Measurements from ENCODE around the gene SPARC.

SPARC gene

DNA sequence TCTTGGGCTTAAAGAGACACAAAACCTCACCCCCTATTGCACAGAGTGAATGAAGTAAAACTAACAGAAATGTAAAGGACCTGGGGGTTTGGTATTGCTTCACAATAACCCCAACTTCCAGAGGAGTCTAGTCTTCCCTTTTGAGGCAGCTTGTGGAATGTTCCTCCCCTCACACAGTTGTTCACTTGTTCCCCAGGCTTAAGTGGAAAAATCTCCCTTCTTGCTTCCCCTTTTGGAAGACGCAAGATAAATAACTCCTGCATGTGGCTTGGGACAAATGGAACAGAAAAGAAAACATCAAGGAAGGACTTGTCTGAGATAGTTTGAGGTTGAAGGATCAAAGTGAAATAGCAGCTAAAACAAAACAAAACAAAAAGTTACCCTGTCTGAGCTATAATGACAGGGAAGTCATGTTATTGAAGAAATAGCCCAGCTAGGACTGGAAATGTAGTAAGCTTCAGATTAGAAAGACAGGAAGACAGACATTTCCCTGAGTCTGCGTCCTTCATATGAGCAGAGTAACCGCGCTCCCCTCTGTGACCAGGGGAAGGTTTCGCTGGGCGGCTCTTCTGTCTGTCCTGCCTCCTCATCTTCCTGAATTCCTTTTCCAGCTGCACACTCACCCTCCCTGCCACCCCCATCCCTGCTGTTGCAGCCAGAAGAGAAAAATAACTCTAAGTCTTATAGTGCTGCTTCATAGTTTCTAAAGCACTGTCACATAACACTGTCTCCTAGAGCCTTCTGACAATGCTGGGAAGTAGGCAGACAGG lies 8.8 kb downstream of the SPARC start:
- no peak for DNase-seq

DNA sequence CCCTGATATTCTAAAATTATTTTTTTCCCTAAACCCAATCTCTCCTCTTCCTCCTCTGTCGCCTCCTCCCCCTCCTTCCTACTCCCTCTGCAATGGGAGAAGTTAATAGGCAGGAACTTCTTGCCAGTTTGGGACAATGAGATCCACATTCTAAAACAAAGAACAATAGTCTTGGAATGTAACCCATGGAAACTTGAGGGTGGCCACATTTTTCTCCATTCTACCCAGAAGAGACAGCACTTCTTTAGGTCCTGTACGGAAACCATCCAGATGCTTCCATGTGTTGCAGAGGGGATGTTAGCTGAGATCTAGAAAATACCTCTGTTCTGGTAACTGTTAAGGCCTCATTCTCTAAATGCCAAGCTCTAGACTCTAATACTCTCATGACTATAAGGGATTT lies 10.0 kb downstream of the SPARC start:
- DNase-seq = no peak

DNA sequence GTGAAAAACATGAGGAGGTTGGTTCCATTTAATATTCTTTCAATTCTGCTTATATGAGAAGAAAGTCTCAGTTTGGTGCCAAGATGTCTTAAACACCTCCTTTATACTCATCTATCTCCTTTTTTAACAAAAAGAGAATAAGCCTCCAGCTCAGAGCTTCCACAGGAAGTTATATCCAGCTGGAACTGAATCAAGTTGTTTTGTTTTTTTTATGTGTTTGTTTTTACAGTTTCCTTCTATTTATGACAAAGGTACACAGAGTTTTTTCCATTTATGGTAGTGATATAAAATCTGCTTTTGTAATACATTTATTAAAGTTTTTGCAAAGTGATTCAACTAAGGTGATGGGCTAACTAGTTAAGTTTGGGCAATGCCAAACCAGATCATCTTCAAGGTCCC lies 10.4 kb downstream of the SPARC start:
- no peak for DNase-seq

DNA sequence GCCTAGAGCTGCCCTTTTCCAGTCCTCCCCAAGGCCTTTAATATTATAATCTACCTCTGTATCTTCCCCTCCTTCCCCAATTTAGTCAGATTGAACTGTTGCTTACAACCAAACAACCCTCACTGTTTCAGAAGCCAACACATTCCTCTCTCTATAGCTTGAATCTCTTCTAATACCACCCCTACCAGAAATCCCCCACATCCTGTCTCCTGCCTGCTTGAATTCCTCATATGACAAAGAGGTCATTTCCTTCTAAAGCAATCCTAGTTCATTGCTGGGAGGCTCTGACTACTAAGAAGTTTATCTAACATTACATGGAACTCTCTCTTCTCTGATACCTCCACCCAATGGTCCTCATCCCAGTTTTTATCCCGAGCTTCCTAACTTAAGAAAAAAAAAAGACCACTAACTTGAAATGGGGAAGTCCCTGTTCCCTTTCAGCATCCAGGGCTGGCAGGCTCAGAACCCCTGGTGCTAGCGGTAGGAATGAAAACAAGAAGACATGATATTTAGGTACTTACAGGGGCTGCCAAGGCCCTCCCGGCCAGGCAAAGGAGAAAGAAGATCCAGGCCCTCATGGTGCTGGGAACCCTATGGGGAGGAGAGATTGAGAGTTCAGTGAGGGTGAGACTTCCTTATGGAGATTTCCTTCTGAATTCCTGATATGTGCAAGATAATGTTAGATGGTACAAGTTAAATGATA lies 11.0 kb downstream of the SPARC start:
- DNase-seq = peak; percentile 28

DNA sequence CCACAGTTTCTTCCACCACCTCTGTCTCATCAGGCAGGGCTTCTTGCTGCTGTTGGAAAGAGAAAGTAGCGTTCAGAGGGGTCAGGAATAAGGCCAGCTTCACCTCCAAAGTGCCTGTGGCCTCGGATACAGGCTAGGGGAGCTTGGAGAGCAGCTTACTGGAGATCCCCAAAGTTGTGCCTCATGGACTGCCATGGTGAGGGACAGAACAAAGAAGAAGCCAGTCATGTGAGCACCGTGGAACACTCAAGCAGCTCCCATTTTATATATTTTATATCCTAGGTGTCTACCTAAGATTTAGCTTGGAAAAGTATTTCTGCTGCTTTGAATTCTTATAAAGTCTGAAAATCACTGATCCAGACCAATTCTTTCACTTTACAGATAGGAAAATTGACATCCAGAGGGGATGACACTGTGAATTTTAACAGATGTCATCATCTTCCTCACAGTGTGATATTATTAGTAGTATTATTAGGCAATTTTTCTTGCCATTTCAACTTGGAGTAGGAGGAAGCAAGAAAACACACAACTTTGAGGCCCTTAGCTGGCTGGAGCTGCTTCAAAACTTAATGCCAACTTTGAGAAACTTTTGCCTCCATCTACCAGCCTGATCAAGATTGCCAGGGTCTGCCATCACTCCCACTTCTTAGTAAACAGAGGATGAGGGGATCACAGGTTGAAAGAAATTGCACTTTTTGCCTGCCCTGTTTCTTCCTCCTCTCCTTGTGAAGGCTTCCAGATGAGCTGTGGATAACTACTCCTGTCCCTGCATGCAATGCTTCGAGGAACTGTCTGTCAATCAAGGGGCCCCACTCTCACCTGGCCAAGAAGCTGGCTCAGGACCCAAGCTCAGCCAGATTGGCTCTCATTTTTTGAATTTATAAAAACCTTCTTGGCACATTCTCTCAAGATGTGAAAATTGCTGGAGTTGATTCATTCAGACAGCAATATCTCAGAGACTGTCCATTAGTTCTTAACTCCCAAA lies 11.8 kb downstream of the SPARC start:
- no peak for DNase-seq

DNA sequence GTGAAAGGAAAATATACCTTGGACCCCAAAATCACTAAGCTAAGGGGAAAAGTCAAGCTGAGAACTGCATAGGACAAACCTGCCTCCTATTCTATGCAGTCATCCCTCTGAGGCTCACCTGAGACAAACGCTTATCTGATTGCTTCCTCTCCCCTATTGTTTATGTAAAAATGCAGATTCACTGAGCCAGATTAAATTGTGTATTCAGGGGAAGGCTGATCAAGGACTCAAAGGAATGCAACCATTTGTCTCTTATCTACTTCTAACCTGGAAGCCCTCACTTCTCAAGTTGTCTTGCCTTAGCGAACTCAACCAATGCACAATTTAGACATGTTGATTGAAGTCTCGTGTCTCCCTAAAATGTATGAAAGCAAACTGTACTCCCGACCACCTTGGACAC lies 13.3 kb downstream of the SPARC start:
- no peak for DNase-seq

DNA sequence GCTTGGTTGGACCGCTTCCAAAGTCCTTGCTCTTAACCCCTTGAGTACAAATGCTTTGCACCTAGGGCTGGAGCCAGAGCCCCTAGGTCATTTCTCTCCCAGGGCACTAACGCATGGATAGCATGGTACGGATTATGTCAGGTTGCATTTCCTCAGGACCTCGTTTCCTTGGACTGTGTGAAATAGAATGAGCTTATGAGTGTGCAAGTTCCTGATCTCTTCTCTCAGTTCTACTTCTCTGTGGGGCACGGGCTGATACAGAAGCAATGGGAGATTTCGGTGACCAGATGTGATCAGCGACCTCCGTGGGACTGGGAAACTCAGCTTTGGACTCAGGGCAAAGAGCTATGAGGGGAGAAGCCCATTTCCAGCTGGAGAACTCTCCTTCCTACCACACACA lies 14.2 kb downstream of the SPARC start:
- DNase-seq = no peak

DNA sequence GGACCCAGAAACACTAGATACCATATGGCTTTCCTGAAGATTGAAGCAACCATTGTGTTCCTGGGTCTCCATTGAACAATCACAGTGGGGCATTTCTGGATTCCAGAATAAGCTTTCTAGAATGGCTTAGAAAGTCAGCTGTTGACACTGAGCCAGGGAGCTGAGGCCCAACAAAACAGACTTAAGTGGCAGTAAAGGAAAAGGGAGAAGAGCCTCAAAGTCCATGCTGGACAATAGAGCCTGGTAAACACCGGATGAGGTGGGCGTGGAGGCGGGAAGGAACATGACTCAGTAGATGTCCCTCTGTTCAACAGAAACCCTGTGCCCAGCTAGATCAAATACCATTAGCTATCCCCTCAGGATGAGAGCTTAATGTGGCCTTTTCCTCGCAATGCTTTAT lies 14.8 kb downstream of the SPARC start:
- no peak for DNase-seq

DNA sequence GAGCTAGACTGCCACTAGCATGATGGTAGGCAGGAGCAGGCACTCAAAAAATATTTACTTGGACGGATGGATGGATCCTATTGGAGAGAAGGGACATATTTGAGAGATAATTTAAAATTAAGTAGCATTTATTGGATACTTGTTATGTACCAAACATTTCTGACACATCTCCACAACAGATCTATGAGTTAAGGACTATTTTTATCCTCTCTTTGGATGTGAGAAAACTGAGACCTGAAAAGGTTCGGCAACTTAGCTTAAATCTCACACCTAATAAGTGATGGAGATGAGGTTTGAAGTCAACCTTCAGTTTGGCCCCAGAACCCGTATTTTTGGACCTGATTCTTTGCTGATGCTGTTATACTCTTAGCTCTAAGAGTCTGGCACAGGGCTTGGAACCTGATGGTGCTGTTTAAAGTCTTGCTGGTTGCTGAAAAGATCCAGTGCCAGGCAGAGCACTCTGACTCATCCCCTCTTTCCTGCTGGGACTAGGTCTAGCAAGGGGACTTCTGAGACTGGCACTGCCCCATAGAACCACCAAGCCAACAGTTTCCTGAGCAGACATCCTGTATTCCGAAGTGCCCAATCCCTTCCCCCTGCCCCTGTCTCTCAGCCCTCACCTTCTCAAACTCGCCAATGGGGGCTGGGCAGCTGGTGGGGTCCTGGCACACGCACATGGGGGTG lies 15.6 kb downstream of the SPARC start:
- no peak for DNase-seq

DNA sequence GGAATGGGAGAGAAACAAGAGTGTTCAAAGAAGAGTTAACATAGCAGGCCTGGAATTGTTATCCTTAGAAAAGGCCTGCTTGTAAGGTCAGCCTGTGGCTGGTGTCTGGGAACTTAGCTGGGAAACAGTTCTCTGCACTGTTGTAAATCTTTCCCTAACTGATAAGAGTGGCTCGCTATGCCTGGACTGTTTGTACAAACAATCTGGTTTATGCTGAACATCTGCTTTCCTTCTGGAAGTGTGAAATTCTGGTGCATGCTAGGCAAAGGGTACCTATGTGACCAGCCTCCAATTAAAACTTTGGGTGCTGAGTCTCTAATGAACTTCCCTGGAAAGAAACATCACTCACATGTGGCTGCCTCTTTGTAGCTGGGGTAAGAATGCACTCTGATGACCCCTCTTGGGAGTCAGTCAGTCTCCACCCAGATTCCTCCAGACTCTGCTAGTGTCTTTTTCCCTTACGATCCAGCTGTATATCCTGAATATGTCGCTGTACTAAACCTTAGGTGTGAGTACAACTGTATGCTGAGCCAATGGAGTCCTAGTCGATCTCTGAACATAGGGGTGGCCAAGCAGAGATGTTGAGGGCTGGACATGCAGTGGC lies 16.5 kb downstream of the SPARC start:
- DNase-seq = no peak

DNA sequence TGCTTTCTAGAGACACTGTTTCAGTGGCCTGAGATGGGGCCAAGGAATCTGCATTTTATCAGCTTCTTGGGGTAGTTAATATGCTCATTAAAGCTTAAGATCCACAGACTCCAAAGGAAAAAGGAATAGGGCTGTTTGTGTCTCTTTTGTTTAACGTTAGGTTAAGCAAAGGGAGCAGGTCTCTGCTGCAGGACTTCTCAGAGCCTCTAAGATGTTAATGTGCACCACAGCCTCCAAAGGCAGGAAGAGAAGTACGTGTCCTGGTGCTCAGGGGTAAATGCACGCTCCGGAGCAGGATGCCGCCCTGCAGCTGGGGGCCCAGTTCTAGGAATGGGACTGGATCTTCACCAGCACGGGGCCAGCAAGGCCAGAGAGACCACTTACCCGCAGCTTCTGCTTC lies 19.6 kb downstream of the SPARC start:
- DNase-seq = no peak

DNA sequence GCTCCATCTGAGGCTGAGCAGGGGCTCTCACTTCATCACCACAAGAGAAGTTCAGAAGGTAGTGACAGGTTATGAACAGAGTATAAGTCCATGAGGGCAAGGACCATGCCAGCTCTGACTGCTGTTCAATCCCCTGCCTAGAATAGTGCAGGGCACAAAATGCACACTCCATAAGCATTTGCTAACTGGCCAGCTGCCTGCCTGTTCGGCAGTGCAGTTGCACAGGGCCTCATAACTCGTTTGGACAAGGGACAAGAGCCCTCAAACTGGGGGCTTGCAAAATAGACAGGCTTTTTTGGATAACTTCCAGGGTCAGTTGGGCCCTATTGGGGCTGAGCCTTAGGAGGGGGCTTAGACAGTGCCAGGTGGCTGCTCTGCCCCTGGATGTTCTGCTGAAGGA lies 21.1 kb downstream of the SPARC start:
- DNase-seq = no peak

DNA sequence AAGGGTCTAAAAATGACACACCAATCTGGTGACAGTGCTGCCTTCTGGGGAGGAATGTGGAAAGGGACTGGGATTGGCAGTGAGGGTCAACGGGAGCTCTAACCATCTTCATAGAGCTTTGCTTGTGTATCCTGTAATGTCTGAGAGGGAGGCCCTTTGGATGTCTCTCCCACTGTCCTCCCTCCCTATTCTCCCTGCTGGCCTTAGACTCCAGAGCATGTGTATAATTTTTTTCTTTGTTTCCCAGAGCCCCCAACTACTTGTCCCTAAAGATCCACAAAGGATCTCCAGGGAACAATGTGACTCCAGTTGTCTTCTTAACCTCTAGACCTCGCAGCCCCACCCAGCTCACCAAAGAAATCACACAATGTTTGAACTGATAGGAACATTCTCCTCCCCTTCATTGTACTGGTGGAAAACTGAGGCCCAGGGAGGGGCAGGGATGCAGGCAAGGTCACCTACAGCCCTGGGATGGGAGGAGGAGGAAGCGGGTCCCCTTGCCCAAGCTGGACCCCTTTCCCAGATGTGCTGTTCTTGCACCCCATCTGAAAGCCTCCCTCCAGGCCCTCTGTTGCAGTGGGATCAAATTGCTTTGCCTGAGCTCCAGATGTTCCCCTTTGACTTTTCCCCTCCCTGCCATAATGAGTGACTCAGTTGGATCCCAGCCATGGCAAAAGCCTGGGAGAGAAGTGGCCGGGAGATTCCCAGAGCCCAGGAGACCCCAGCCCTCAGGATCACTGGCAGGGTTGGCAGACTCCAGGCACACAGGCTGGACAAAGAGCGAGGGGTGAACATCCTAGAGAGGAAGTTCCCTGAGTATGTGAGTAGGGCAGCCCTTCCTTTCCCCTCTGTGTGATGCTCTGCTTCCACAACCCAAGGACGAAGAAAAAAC lies 21.8 kb downstream of the SPARC start:
- no peak for DNase-seq

DNA sequence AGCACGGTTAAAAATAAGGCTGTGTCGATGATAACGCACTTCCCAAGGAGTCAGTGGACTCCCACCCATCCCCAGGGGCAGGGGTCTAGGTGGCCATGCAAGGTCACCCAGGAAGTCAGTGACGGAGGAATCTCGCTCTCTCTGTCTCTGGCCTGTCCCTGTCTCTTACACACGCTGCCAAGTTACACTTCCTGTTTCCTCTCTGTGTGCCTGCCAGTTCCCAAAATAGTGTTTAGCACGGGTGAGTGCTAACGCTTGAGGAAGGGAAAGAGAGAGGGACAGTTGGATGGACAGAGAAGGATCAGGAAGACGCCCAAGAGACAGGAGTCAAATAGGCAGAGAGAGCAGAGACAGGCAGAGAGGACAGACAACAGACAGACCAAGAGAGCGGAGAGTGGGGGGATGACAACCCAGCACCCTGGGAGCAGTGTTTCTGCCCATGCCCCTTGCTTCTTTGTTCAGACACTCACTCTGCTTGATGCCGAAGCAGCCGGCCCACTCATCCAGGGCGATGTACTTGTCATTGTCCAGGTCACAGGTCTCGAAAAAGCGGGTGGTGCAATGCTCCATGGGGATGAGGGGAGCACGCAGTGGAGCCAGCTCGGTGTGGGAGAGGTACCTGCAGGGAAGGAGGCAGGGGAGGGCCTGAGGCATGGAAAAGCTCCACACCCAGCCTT lies 23.0 kb downstream of the SPARC start:
- no peak for DNase-seq

DNA sequence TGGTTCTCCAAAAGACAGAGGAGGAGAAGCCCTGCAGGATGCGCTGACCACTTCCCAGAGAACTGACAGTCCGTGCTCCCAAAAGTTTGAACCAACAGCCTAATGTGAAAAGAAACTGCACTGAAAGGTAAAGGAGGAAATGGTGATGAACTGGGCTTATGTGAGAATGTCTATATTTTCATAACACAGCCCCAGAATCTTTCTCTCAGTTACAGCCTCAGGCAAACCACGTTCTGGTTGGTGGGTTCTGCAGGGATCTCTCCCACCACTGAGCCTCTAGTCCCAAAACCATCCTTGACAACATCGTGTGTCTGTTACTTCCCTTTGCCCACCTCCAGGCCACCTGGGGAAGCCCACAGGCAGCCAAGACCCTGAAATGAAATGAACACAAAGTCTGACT lies 23.9 kb downstream of the SPARC start:
- no peak for DNase-seq

DNA sequence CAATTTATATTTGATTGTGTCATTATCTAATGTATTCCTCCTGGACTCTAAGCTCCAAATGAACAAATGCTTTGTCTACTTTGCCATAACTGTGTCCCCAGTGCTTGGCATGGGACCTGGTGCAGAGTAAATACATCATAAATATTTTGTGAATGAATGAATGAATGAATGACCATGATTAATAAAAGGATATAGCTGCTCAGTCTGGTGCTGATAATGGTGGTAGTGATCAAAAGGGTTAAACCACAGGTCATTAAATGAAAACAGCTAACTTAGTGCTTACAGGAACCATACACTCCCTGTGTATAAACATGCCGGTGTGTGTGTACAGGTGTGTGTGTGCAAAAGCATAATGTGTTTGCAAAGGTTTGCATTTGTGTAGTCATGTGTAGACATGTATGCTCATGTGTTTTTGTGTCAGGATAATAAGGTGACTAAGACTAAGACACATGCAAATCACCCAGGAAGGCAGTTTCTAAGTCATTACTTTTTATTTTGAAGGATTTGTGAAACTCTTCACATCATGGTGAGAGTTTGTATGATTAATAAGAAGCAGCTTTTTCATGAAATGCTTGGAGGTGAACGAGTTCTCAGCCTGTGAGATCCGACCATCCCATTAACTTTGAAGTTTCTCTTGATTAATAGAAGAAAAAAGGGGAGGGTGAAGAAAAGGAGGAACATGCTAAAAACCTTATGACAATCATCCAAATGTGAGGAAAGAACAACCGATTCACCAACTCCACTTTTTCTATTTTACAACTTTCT lies 24.6 kb downstream of the SPARC start:
- peak; percentile 23 for DNase-seq

DNA sequence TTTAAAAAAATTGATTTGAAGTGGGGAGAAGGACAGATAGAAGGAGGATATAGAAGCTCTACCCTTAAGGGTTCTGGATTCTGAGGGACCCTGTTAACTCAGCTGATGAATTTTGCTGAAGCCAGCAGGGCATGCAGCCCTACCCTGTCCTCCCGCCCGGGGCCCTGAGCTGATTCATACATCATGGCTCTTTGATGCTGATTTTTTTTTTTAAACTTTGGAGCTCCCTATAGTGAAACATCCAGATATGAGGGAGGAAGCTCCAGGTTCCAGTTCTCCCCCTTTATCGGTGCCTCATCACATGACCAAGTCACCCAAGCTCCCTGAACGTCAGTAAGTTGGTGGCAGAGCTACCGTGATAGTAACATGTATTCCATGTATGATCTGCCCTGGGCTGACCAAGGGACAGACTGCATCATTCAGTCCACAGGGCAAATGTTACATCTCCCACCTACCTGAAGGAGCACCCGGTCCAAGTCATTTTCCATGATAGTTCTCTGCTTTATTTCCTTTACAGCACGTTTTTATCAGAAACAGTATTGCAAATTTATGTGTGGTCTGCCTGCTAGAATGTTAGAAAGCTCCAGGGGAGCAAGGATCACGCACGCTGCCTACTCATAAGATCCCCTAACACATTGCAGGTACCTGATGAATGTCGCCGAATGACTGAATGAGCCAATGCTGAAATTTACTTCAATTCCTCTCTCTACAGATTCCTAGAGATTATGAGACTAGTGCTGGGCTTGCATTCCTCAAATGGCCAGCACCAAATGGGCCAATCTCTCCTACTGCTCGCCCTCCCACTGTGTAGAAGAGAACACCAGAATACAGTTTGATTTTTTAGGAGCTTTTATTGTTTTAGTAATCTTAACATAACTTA lies 25.9 kb downstream of the SPARC start:
- DNase-seq = no peak

DNA sequence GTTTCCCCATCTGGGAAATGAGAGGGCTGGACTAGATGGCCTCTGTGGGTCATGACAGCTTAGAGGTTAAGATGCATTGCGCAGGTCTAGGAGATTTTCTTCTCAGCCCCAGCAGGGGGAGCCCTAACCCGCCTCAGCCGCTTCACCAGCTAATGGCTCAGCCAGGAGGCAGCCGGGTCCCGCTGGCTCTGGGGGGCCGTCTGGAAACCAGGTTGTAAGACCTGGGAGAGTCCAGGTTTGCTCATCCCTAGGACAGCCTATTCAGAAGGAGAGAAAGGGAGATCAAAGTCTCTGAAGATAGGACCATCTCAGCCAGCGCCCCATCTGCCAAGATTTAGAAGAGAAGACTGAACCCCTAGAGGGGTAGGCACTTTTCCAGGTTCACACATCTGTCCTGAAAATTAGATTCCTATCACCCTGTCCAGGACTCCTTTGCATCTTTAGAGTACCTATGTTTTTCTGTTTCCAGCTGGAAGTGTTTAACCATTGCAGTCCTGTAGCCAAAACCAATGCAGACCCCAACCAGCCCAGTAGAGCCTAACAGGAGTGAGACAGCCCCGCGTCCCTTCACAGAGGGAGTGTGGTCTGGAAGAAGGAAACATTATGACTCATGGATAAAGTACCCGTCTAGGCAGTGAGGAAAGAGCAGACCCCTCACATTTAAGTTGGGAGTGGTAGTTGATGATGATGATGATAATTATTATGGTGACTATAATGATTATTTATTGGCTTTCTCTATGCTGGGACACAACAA lies 27.5 kb downstream of the SPARC start:
- DNase-seq = peak; percentile 85

Measured in activated CD4-positive, alpha-beta T cell treated with anti-CD3 and anti-CD28 coated beads, Interleukin-10, Interleukin-2, amounts not matched to agents 100 ng/mL and 50 ng/mL, durations not matched to agents 16 hours and 8 hours (primary cell).